GM06990 (cell line): ENCODE measurements around the gene PDLIM4.

Experiments
- DNase-seq: peaks from one replicate; pipeline ENCODE4 v3.0.0-alpha.2; 2011; ENCODE audit not compliant: insufficient read length; ENCODE audit errors: extremely low read depth
- H3K27me3 ChIP-seq: replicated peaks from 2 replicates; pipeline ENCODE4 v1.6.0; 2011; ENCODE audit warnings: low read length; ENCODE audit not compliant: control insufficient read depth, insufficient read depth
- H3K36me3 ChIP-seq: 2 replicates; pipeline ENCODE4 v1.5.1; 2011; ENCODE audit warnings: low read length; ENCODE audit not compliant: control insufficient read depth, insufficient read depth
- H3K4me3 ChIP-seq: replicated peaks from 2 replicates; pipeline ENCODE4 v1.5.1; 2011; ENCODE audit warnings: low read depth, mild to moderate bottlenecking, control low read depth, low read length
- TF ChIP-seq, protein P1 (sequence below): IDR thresholded peaks from 2 replicates; pipeline ENCODE4 v1.5.1; 2011; ENCODE audit warnings: low read length, control low read depth, mild to moderate bottlenecking, inconsistent platforms; ENCODE audit not compliant: insufficient read depth, poor library complexity, severe bottlenecking

PDLIM4 gene

DNA sequence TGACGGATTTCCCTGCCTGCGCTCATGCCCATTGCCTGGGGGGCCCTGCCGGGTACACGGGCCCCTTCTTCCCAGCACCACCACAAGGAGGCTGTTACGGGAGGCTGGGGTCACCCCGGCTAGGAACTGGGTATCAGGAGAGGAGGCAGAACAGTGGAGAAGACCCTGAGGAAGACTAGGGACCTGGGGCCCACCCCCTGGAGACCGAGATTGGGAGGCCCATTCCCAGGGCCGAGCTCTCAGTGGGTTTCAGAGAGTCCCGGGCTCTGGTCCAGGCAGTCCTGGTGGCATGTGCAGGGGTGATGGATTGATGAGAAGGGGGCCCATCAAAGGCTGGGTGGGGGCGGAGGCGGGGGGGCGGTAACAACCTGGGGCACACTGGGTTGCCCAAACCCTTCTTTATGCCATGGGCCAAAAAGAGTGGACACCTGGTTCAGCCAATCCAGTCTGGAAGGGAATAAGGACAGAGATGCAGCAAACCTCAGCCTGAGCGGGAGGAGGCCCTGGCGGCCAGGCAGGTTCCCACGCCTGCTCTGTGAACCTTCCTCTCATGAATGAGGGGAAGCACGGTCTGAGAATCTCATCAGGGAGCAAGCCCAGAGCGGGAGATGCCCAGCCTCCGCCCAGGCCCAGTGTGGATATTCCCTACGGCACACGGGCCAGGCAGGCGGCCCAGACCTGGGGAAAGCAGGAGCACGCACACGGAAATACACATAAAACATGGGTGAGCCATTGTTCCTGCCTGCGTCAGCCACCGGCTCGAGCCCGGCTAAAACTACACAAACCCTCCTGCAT, 29.1 kb upstream of the PDLIM4 start:
- peaks cover 2% of the 10 kb centered on the region for H3K27me3 ChIP-seq
- H3K36me3 ChIP-seq = no peaks in the 10 kb centered on the region
- H3K4me3 ChIP-seq = peak overlapping the region; percentile 57
- DNase-seq = no peak
- TF ChIP-seq, protein P1, sequence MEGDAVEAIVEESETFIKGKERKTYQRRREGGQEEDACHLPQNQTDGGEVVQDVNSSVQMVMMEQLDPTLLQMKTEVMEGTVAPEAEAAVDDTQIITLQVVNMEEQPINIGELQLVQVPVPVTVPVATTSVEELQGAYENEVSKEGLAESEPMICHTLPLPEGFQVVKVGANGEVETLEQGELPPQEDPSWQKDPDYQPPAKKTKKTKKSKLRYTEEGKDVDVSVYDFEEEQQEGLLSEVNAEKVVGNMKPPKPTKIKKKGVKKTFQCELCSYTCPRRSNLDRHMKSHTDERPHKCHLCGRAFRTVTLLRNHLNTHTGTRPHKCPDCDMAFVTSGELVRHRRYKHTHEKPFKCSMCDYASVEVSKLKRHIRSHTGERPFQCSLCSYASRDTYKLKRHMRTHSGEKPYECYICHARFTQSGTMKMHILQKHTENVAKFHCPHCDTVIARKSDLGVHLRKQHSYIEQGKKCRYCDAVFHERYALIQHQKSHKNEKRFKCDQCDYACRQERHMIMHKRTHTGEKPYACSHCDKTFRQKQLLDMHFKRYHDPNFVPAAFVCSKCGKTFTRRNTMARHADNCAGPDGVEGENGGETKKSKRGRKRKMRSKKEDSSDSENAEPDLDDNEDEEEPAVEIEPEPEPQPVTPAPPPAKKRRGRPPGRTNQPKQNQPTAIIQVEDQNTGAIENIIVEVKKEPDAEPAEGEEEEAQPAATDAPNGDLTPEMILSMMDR = no peak

DNA sequence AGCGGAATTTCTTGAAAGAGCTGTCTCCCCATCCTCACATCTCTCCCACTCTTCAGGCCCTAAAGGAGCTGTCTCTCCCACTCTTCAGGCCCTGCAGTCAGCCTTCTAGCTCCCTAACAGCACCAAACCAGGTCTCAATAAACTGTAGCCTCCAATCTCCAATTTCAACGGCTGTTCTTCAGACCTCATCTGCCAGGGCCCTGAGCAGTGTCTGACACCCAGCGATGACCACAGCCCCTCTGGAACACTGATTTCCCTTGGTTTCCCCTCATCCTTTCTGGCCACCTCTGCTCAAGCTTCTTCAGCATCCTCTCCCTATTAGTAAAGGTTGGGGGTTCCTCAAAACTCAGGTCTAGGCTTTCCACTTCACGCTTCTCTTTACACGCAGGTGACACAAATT, 28.3 kb upstream of the PDLIM4 start:
- TF ChIP-seq, protein P1 = no peak
- Histone ChIP-seq H3K4me3 (no peak overlapping the region), H3K27me3 (peaks cover 2% of the 10 kb centered on the region), H3K36me3 (no peaks in the 10 kb centered on the region)
- DNase-seq = no peak

DNA sequence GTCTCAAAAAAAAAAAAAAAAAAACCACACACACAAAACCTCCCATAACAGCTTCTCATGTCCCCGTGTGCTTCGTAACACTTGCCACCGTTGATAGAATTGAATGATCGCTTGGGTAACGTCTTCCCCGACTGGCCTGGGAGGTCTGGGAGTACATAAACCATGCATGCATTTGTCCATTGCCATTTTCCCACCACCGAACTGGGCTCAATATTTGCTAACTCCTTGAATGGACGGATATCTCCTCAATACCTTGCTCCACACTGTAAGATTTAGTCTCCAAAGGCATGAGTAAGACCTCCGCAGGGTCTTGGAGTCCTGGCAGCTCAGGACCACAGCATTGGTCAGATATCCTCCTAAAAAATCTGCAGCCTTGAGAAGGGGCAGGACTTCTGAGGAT, 26.6 kb upstream of the PDLIM4 start:
- TF ChIP-seq, protein P1 = no peak
- no peak for DNase-seq

DNA sequence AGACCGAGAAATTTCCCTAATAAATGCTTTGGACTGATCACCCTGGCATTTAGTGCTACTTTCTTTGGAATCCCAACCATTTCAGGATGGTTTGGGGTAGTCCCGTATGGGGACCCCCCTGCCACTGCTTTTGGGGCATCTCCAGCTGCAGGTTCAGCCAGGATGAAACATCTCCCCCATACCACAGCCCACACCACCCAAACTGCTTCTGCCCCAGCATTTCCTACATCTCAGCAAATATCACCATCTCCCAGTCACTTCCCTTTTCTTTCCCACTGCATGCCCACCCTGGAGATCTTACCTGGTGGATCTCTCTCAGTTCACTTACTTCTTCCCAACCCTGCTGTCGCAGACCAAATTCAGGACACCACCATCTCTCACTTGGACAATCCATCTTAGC, 25.0 kb upstream of the PDLIM4 start:
- no peaks in the 10 kb centered on the region; the same call in 1 of the 2 replicates for H3K27me3 ChIP-seq
- TF ChIP-seq, protein P1 = no peak
- no peak overlapping the region for H3K4me3 ChIP-seq
- DNase-seq = no peak
- no peaks in the 10 kb centered on the region for H3K36me3 ChIP-seq

More for the DNA sequence above, 26.6 kb upstream of the PDLIM4 start:
- Histone ChIP-seq H3K27me3 (peaks cover 2% of the 10 kb centered on the region), H3K36me3 (no peaks in the 10 kb centered on the region), H3K4me3 (no peak overlapping the region)

DNA sequence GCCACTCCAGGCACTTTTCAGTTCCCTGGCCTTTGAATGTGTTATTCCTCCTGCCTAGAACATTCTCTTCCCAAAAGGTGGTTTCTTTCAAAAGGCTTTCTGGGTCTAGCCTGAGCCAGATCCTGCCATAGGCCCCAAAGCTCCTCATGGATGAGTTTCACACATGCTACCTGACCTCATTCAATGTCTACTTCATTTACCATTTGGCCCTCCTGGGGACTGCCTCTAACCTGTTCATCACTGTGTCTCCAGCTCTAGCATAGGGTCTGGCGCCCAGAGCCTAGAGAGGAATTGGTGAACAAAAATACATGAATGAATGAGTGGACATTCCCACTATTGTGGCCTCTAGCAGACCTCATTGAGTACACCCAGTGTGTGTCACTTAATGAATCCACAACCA, 24.4 kb upstream of the PDLIM4 start:
- TF ChIP-seq, protein P1 = no peak
- H3K4me3 ChIP-seq = no peak overlapping the region
- no peak for DNase-seq
- H3K36me3 ChIP-seq = no peaks in the 10 kb centered on the region
- no peaks in the 10 kb centered on the region; the same call in 1 of the 2 replicates for H3K27me3 ChIP-seq
